ENCODE results near the gene TRIP4. TPM values are rescaled to one million over a fixed set of nuclear protein-coding genes. Genes with fewer than 3 reads are reported as not detected.
A peak's percentile ranks its signal among the peaks of the same experiment; 100 is the strongest.

Gene TRIP4
- total and polyA plus RNA-seq, 9 of the 15 experiments (the other 6 are each of a cell fraction or from before 2014, with no cell fraction given): 7.6 to 23.3 (median 16.7) TPM

DNA sequence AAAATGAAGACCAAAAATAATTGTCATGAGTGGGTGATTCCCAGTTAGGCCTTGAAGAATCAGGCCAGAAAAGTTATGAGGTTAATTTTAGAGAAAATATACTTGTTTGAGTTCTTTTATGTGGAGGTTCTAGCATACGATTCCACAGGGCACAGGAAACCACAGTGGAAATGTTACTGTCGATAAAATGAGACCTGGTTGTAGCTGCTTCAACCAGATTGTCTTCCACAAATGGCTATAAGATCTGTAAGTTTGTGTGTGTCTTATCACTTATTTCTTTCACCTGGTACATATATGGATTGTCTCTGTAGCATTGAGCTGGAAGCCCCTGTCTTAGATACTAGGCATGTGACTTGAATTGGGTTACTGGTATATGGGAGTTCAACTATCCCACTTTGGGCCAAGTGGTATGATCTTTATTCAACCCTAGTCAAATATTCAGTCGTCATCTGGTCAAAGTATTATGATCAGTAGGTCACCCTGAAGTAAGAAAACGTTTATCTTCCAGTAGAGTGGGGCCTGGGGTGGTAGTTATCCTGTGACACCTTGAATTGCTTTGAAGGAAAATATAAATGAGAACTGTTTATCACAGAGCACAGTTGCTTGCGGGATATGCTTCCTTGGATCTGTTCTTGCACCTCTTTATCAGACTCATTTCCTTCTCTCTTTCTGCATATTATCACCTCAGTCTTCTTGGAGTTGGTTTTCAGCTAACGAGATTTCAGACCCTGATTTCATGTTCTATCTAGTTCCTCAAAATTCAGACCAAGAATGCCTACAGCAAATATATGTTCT, 51.2 kb downstream of the TRIP4 start (continued):
- TF ChIP-seq ZBTB12 (CRISPR knock-in tag; IDR thresholded peaks at IDR 0.05) (no peak), ZNF507 (tag; conservative IDR thresholded peaks at IDR 0.05) (no peak), TFAM (CRISPR knock-in tag; conservative IDR thresholded peaks at IDR 0.05) (no peak), MLX (CRISPR knock-in tag; conservative IDR thresholded peaks at IDR 0.05) (no peak), NFIC (IDR thresholded peaks at IDR 0.05) (peak; percentile 88), RFX1 (IDR thresholded peaks at IDR 0.05) (no peak), SLC30A9 (CRISPR knock-in tag; IDR thresholded peaks at IDR 0.05) (no peak), ILK (tag; IDR thresholded peaks at IDR 0.05; ENCODE audit: borderline replicate concordance, low read depth) (no peak), PML (IDR thresholded peaks at IDR 0.05; ENCODE audit: low read length) (peak; percentile 98), RBFOX2 (IDR thresholded peaks at IDR 0.05; ENCODE audit: low read depth, low read length) (no peak)
- TF ChIP-seq, protein P1, sequence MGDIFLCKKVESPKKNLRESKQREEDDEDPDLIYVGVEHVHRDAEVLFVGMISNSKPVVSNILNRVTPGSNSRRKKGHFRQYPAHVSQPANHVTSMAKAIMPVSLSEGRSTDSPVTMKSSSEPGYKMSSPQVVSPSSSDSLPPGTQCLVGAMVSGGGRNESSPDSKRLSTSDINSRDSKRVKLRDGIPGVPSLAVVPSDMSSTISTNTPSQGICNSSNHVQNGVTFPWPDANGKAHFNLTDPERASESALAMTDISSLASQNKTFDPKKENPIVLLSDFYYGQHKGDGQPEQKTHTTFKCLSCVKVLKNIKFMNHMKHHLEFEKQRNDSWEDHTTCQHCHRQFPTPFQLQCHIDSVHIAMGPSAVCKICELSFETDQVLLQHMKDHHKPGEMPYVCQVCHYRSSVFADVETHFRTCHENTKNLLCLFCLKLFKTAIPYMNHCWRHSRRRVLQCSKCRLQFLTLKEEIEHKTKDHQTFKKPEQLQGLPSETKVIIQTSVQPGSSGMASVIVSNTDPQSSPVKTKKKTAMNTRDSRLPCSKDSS (IDR thresholded peaks at IDR 0.05; ENCODE audit: low read depth, partially characterized antibody): no peak
- TF ChIP-seq, protein P2, sequence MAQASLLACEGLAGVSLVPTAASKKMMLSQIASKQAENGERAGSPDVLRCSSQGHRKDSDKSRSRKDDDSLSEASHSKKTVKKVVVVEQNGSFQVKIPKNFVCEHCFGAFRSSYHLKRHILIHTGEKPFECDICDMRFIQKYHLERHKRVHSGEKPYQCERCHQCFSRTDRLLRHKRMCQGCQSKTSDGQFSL (CRISPR knock-in tag; IDR thresholded peaks at IDR 0.05): no peak
- TF ChIP-seq, protein P2 (tag; IDR thresholded peaks at IDR 0.05): no peak
- TF ChIP-seq, protein P3, sequence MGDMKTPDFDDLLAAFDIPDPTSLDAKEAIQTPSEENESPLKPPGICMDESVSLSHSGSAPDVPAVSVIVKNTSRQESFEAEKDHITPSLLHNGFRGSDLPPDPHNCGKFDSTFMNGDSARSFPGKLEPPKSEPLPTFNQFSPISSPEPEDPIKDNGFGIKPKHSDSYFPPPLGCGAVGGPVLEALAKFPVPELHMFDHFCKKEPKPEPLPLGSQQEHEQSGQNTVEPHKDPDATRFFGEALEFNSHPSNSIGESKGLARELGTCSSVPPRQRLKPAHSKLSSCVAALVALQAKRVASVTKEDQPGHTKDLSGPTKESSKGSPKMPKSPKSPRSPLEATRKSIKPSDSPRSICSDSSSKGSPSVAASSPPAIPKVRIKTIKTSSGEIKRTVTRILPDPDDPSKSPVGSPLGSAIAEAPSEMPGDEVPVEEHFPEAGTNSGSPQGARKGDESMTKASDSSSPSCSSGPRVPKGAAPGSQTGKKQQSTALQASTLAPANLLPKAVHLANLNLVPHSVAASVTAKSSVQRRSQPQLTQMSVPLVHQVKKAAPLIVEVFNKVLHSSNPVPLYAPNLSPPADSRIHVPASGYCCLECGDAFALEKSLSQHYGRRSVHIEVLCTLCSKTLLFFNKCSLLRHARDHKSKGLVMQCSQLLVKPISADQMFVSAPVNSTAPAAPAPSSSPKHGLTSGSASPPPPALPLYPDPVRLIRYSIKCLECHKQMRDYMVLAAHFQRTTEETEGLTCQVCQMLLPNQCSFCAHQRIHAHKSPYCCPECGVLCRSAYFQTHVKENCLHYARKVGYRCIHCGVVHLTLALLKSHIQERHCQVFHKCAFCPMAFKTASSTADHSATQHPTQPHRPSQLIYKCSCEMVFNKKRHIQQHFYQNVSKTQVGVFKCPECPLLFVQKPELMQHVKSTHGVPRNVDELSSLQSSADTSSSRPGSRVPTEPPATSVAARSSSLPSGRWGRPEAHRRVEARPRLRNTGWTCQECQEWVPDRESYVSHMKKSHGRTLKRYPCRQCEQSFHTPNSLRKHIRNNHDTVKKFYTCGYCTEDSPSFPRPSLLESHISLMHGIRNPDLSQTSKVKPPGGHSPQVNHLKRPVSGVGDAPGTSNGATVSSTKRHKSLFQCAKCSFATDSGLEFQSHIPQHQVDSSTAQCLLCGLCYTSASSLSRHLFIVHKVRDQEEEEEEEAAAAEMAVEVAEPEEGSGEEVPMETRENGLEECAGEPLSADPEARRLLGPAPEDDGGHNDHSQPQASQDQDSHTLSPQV (IDR thresholded peaks at IDR 0.05): no peak

Data from K562 (cell line).